IPS-15b (cell line): ENCODE measurements around the gene UNC119.

ENCODE experiments used
- H3K27me3 ChIP-seq: one replicate; pipeline ENCODE4 v1.6.1; 2013; ENCODE audit warnings: low read length; ENCODE audit not compliant: control insufficient read depth, insufficient read depth
- H3K36me3 ChIP-seq: one replicate; pipeline ENCODE4 v1.6.1; 2013; ENCODE audit warnings: low read length; ENCODE audit not compliant: control insufficient read depth, insufficient read depth
- H3K4me1 ChIP-seq: one replicate; pipeline ENCODE4 v1.6.1; 2013; ENCODE audit warnings: mild to moderate bottlenecking, low read length; ENCODE audit not compliant: control insufficient read depth, insufficient read depth
- H3K4me3 ChIP-seq: one replicate; pipeline ENCODE4 v1.5.1; 2013; ENCODE audit warnings: low read depth, low read length
- H3K9ac ChIP-seq: one replicate; pipeline ENCODE4 v1.6.1; 2013; ENCODE audit warnings: low read depth, mild to moderate bottlenecking, low read length
- H3K9me3 ChIP-seq: one replicate; pipeline ENCODE4 v1.6.1; 2013; ENCODE audit warnings: mild to moderate bottlenecking, low read length; ENCODE audit not compliant: control insufficient read depth, insufficient read depth

UNC119 gene

GRCh38 chr17:28548417-28549130 is 3.9 kb downstream of the UNC119 start:
- Histone ChIP-seq H3K9ac (no peak overlapping the region), H3K4me3 (no peak overlapping the region), H3K4me1 (peaks cover 7% of the 10 kb centered on the region), H3K27me3 (peaks cover 4% of the 10 kb centered on the region), H3K36me3 (peaks cover 9% of the 10 kb centered on the region), H3K9me3 (no peaks in the 10 kb centered on the region)

- Histone ChIP-seq H3K4me3 (no peak overlapping the region), H3K9ac (no peak overlapping the region)
These were observed 4.6 kb downstream of the UNC119 start for GRCh38 chr17:28547623-28548416.

DNA sequence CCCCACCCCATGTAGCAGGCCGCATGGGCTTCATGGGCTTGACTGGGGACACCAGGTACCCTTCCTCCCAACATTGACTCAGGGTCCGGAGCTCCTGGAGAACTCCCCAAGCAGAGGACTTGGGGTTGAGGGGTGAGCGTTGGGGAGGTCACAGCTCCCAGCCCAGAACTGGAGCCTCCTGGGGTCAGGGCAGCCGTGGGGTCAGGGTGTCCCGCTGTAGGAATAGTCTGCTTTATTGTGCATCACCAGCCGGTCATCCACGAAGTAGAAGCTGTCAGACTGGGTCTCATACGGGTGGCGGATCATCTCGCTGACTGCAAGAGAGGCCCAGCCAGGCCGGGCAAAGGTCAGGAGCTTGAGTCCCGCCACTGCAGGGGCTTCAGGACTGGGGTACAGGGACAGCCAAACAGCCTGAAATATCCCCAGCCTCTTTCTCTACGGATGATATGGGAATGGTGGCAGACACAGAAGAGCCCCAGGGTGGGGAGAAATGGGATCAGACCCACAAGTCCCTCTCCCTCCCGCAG is 5.3 kb downstream of the UNC119 start:
- Histone ChIP-seq H3K4me3 (no peak overlapping the region), H3K9me3 (no peaks in the 10 kb centered on the region), H3K4me1 (no peaks in the 10 kb centered on the region), H3K36me3 (peaks cover 8% of the 10 kb centered on the region), H3K9ac (no peak overlapping the region), H3K27me3 (peaks cover 4% of the 10 kb centered on the region)

More at GRCh38 chr17:28547623-28548416, 4.6 kb downstream of the UNC119 start:
- peaks cover 4% of the 10 kb centered on the region for H3K27me3 ChIP-seq
- H3K36me3 ChIP-seq, result peaks cover 8% of the 10 kb centered on the region
- peaks cover 2% of the 10 kb centered on the region for H3K4me1 ChIP-seq
- H3K9me3 ChIP-seq, result no peaks in the 10 kb centered on the region

DNA sequence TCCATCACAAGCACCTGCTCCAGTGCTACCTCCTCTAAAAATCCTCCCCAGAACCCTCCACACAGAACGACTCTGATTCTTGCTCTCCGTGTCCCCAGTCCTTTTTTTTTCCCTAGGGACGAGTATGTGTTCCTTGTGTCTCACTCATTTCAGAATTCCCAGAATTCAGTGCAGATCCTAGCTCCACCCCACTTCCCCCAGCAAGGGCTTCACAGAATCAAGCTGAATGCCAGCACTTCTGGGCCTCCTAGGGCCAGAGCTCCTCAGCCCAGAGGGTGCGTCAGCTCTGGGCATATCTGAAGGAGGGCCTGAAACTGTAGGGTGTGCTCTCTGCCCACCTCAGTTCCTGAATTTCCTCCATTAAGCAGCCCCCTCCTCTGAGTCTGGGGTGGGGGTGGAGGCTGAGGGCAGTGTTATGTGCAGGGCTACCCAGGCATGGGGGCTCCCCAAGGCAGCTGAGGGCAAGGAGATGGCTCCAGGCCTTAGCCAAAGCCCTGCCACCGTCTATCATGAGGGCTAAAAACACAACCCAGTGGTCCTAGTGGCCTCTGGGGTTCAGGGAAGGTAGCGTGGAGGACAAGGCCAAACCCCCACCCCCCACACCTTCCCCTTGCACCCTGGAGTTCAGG is 6.5 kb downstream of the UNC119 start:
- Histone ChIP-seq H3K9me3 (no peaks in the 10 kb centered on the region), H3K9ac (no peak overlapping the region), H3K27me3 (no peaks in the 10 kb centered on the region), H3K36me3 (peaks cover 8% of the 10 kb centered on the region), H3K4me1 (no peaks in the 10 kb centered on the region), H3K4me3 (no peak overlapping the region)

GRCh38 chr17:28545141-28545503 is 7.3 kb downstream of the UNC119 start:
- Histone ChIP-seq H3K4me1 (no peaks in the 10 kb centered on the region), H3K27me3 (no peaks in the 10 kb centered on the region), H3K9me3 (no peaks in the 10 kb centered on the region), H3K4me3 (no peak overlapping the region), H3K9ac (no peak overlapping the region), H3K36me3 (peaks cover 8% of the 10 kb centered on the region)

DNA sequence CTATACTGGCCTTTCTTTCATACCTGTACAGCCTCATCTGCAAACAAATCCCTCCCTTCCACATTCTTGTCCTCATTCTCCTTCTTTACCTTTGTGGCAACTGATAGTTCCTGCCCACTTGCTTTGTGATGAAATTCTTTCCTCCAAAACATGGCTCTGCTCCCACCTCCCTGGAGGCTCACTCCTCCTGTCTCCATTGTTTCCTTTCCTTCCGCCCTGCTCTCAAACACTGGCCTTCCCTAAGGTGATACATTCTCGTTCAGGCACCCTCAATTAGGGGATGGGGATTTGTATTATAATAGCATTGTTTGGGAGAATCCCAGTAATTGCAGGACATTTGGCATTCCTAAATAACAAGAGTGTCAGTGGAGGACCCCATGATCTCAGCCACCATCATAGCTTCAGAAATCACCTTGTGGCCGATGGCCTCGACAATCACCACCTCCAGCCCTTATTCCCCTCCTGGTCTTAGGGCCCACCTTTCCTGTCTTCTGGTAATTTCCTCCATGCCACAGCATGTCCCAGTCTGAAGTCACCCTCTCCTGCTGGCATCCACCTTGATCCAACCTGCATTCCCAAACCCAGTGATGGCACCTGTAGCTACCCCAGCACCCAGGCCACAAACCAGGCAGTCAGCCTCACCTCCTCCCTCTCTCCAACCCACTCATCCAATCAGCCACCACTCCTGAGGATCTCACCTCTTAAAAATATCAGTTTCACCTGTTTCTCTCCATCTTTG is 7.9 kb downstream of the UNC119 start:
- no peaks in the 10 kb centered on the region for H3K4me1 ChIP-seq
- H3K4me3 ChIP-seq, result no peak overlapping the region
- no peak overlapping the region for H3K9ac ChIP-seq
- peaks cover 8% of the 10 kb centered on the region for H3K36me3 ChIP-seq
- H3K9me3 ChIP-seq, result no peaks in the 10 kb centered on the region
- no peaks in the 10 kb centered on the region for H3K27me3 ChIP-seq

GRCh38 chr17:28541439-28541838 is 11.0 kb downstream of the UNC119 start:
- Histone ChIP-seq H3K9ac (no peak overlapping the region), H3K27me3 (no peaks in the 10 kb centered on the region), H3K36me3 (peaks cover under 1% of the 10 kb centered on the region), H3K4me1 (no peaks in the 10 kb centered on the region), H3K4me3 (no peak overlapping the region), H3K9me3 (no peaks in the 10 kb centered on the region)

- no peaks in the 10 kb centered on the region for H3K36me3 ChIP-seq
- no peaks in the 10 kb centered on the region for H3K4me1 ChIP-seq
- H3K27me3 ChIP-seq, result no peaks in the 10 kb centered on the region
- H3K9ac ChIP-seq, result no peak overlapping the region
- H3K9me3 ChIP-seq, result no peaks in the 10 kb centered on the region
- no peak overlapping the region for H3K4me3 ChIP-seq
These were observed 12.2 kb downstream of the UNC119 start for GRCh38 chr17:28540231-28540630.

GRCh38 chr17:28538296-28538895 is 14.0 kb downstream of the UNC119 start:
- Histone ChIP-seq H3K9me3 (no peaks in the 10 kb centered on the region), H3K4me1 (no peaks in the 10 kb centered on the region), H3K4me3 (no peak overlapping the region), H3K36me3 (no peaks in the 10 kb centered on the region), H3K9ac (no peak overlapping the region), H3K27me3 (no peaks in the 10 kb centered on the region)

DNA sequence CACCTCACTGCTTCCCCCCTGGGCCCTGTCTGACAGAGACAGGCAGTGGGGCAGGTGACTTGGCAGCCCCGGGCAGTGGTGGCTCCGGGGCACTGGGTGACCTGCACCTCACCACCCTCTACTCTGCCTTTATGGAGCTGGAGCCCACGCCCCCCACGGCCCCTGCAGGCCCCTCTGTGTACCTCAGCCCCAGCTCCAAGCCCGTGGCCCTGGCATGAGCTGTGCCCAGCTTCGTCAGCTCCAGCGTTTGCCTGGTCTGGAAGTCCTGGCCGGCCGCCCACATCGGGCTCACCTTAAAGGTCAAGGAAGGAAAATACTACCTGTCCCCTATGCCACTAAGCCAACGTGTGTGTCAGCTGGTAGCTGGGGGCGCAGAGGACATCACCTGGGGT is 15.2 kb downstream of the UNC119 start:
- Histone ChIP-seq H3K36me3 (no peaks in the 10 kb centered on the region), H3K9ac (no peak overlapping the region), H3K4me3 (no peak overlapping the region), H3K9me3 (no peaks in the 10 kb centered on the region), H3K27me3 (no peaks in the 10 kb centered on the region), H3K4me1 (no peaks in the 10 kb centered on the region)
